ENCODE data around the gene HOXA11. TPM values are rescaled to one million over a fixed set of nuclear protein-coding genes. Genes with fewer than 3 reads are reported as not detected.

The HOXA11 gene
- total RNA-seq, 2 experiments from 2014 or later, result not detected

- CTCF ChIA-PET, result interaction anchor here (1.7 kb wide), 1 partner anchor 29 kb away, joined by 4 read pairs; no protein-coding TSS in a partner anchor
- POLR2A ChIA-PET, result no interaction called here
These were observed 52.8 kb downstream of the HOXA11 start for GRCh38 chr7:27132214-27132613.

GRCh38 chr7:27131390-27131819 lies 53.6 kb downstream of the HOXA11 start:
- POLR2A ChIA-PET, result interaction anchor here (1.0 kb wide), 1 partner anchor 11 kb away, joined by 6 read pairs; no protein-coding TSS in a partner anchor

More at GRCh38 chr7:27131390-27131819, 53.6 kb downstream of the HOXA11 start:
- CTCF ChIA-PET, result interaction anchor here (1.5 to 1.7 kb wide), 2 partner anchors 20 to 29 kb away, joined by 4 read pairs; no protein-coding TSS in a partner anchor

Other genes with a start within 250 kb of the HOXA11 start
- gene HOXA1, start 89.2 kb downstream of the HOXA11 start, total RNA-seq, result under 1 TPM in 1 of 2 experiments, not detected in 1; 0.15 TPM
- not detected for gene HOXA2, start 82.5 kb downstream of the HOXA11 start, total RNA-seq
- under 1 TPM in 1 of 2 experiments, not detected in 1; 0.19 TPM for gene HOXA4, start 54.5 kb downstream of the HOXA11 start, total RNA-seq
- not detected for gene HOXA5, start 41.6 kb downstream of the HOXA11 start, total RNA-seq
- gene HOXA6, start 37.5 kb downstream of the HOXA11 start, total RNA-seq, result not detected
- not detected for gene HOXA3, start 32.6 kb downstream of the HOXA11 start, total RNA-seq
- not detected for gene HOXA7, start 28.6 kb downstream of the HOXA11 start, total RNA-seq
- gene HOXA9, start 19.7 kb downstream of the HOXA11 start, total RNA-seq, result not detected
- gene HOXA10, start 10.9 kb downstream of the HOXA11 start, total RNA-seq, result under 1 TPM in 1 of 2 experiments, not detected in 1; 0.19 TPM
- not detected for gene HOXA13, start 14.9 kb upstream of the HOXA11 start, total RNA-seq
- gene EVX1, start 57.6 kb upstream of the HOXA11 start, total RNA-seq, result not detected

Measured in activated CD8-positive, alpha-beta memory T cell treated with anti-CD3 and anti-CD28 coated beads for 36 hours (primary cell).